K562 (cell line): ENCODE results near the gene ALG1.

Source experiments
- ARNT ChIP-seq, 2 experiments: fragments of 450-650 bp; IDR thresholded peaks; 2 replicates each; pipeline ENCODE4 v1.6.1; 2016; ENCODE audit warnings: mild to moderate bottlenecking in 1 of 2
- KLF10 ChIP-seq: fragments of 250-450 bp; sonication (Bioruptor Pico); IDR thresholded peaks from 2 replicates; pipeline ENCODE4 v1.6.1; 2021; ENCODE audit warnings: matching md5 sums
- SRF ChIP-seq, 2 experiments: fragments of 250-450, 450-650 bp in 1 of 2; sonication (Bioruptor Pico) in 1 of 2; sonication (generic) in 1 of 2; formaldehyde crosslinking; IDR thresholded peaks; 2 replicates each; pipeline versions ENCODE4 v1.5.0 to v1.5.1; 2020 to 2022; ENCODE audit warnings: mild to moderate bottlenecking in 1 of 2, missing genetic modification reagents in 1 of 2
- ZNF444 ChIP-seq: fragments of 250-450 bp; sonication (Bioruptor Pico); IDR thresholded peaks from 2 replicates; pipeline ENCODE4 v1.4.0; 2020; ENCODE audit warnings: mild to moderate bottlenecking, moderate library complexity
- TF ChIP-seq, protein P1 (sequence below): fragments of 250-450 bp; sonication (Bioruptor Pico); IDR thresholded peaks from 2 replicates; pipeline ENCODE4 v1.4.0; 2020; ENCODE audit warnings: mild to moderate bottlenecking, moderate library complexity
- TF ChIP-seq, protein P2 (sequence below), 2 experiments: fragments of 450-650 bp in 1 of 2; sonication (generic) in 1 of 2; formaldehyde crosslinking in 1 of 2; IDR thresholded peaks in 1 of 2; conservative IDR thresholded peaks in 1 of 2; 2 replicates each; pipeline versions ENCODE4 v1.6.1 to v1.8.1; 2016 to 2023; ENCODE audit warnings: mild to moderate bottlenecking in 2 of 2, moderate library complexity in 2 of 2, inconsistent platforms in 1 of 2, missing genetic modification reagents in 1 of 2

DNA sequence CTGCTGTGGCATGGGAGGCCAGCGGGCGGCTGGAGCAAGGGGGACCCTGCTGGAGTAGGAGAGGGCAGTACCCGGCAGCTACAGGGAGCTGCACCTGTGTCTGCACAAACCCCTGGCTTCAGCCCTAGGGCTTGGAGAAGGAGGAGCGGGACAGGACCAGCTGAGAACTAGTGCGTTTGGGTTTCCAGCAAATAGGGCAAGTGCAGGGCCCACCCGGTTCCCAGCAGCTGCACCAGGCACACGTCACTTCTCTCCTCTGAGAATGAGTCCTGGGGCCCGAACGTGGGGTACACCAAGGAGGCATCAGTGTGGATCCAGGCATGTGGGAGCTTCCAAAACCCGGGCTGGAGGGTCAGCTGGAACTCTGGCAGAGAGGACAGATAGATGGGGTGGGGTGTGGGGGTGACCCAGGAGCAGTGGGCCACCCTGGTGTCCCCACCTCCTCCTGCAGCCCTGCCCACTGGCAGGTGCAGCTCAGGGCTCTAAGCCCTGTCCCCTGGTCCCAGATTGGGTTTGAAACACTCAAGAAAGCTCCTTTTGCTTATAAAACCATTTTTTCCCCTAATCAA, 11.5 kb upstream of the ALG1 start:
- TF ChIP-seq SRF (CRISPR knock-in tag; IDR thresholded peaks at IDR 0.05), result no peak
- TF ChIP-seq, protein P1, sequence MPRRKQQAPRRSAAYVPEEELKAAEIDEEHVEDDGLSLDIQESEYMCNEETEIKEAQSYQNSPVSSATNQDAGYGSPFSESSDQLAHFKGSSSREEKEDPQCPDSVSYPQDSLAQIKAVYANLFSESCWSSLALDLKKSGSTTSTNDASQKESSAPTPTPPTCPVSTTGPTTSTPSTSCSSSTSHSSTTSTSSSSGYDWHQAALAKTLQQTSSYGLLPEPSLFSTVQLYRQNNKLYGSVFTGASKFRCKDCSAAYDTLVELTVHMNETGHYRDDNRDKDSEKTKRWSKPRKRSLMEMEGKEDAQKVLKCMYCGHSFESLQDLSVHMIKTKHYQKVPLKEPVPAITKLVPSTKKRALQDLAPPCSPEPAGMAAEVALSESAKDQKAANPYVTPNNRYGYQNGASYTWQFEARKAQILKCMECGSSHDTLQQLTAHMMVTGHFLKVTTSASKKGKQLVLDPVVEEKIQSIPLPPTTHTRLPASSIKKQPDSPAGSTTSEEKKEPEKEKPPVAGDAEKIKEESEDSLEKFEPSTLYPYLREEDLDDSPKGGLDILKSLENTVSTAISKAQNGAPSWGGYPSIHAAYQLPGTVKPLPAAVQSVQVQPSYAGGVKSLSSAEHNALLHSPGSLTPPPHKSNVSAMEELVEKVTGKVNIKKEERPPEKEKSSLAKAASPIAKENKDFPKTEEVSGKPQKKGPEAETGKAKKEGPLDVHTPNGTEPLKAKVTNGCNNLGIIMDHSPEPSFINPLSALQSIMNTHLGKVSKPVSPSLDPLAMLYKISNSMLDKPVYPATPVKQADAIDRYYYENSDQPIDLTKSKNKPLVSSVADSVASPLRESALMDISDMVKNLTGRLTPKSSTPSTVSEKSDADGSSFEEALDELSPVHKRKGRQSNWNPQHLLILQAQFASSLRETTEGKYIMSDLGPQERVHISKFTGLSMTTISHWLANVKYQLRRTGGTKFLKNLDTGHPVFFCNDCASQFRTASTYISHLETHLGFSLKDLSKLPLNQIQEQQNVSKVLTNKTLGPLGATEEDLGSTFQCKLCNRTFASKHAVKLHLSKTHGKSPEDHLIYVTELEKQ (CRISPR knock-in tag), result no peak
- no peak for TF ChIP-seq ARNT (IDR thresholded peaks at IDR 0.05)
- TF ChIP-seq, protein P2, sequence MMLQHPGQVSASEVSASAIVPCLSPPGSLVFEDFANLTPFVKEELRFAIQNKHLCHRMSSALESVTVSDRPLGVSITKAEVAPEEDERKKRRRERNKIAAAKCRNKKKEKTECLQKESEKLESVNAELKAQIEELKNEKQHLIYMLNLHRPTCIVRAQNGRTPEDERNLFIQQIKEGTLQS (IDR thresholded peaks at IDR 0.05), result no peak
- TF ChIP-seq, protein P2 (CRISPR knock-in tag; conservative IDR thresholded peaks at IDR 0.05), result no peak
- TF ChIP-seq ZNF444 (CRISPR knock-in tag), result no peak
- TF ChIP-seq KLF10, result no peak
